IMR-90 (cell line): ENCODE measurements around the gene UGT1A10. TPM values are rescaled to one million over a fixed set of nuclear protein-coding genes. Genes with fewer than 3 reads are reported as not detected.

Experiments
- ATAC-seq: fragments of 200-7000 bp; cut with Tn5 transposase; 2 replicates; pipeline ENCODE4 v1.9.1; 2020; ENCODE audit warnings: low read depth, mild to moderate bottlenecking, moderate library complexity
- BruUV-seq: library from RNA; stranded (reverse); fragments of 400-500 nt; replicated peaks from 2 replicates; lab custom pipeline; 2021; lab: Mats Ljungman, UMichigan
- CTCF ChIA-PET: fragments of 300-600 bp; formaldehyde crosslinking; extraction: SDS; loops from one replicate; lab custom pipeline; 2021; ENCODE audit warnings: antibody characterized with exemption; lab: Yijun Ruan, JAX
- POLR2A ChIA-PET: fragments of 300-600 bp; sonication (Branson Sonifier 250); formaldehyde crosslinking; loops from one replicate; lab custom pipeline; 2022; ENCODE audit warnings: antibody characterized with exemption; ENCODE audit not compliant: unreplicated experiment; lab: Charles Lee
- DNase-seq: peaks from one replicate; pipeline ENCODE4 v3.0.0; 2013
- H2AFZ ChIP-seq: replicated peaks from 2 replicates; pipeline ENCODE3; 2013; ENCODE audit warnings: low read length, mild to moderate bottlenecking; ENCODE audit not compliant: poor library complexity
- H2AK5ac ChIP-seq: 2 replicates; pipeline ENCODE4 v1.6.1; 2013; ENCODE audit warnings: low read depth, low read length, inconsistent platforms
- H2AK9ac ChIP-seq: replicated peaks from 2 replicates; pipeline ENCODE3; 2013; ENCODE audit warnings: mild to moderate bottlenecking, low read depth, low read length, moderate library complexity; ENCODE audit not compliant: poor library complexity
- H2BK120ac ChIP-seq: 2 replicates; pipeline ENCODE4 v1.6.1; 2013; ENCODE audit warnings: low read depth, low read length, inconsistent platforms
- H2BK15ac ChIP-seq: 3 replicates; pipeline ENCODE4 v1.6.1; 2013; ENCODE audit warnings: low read depth, low read length, inconsistent platforms
- H2BK20ac ChIP-seq: 2 replicates; pipeline ENCODE4 v1.6.1; 2013; ENCODE audit warnings: low read depth, mild to moderate bottlenecking, inconsistent platforms, low read length, moderate library complexity
- H2BK5ac ChIP-seq: 2 replicates; pipeline ENCODE4 v1.6.1; 2013; ENCODE audit warnings: mild to moderate bottlenecking, low read depth, low read length, inconsistent platforms; ENCODE audit not compliant: poor library complexity, severe bottlenecking
- H3K14ac ChIP-seq: replicated peaks from 2 replicates; pipeline ENCODE4 v1.6.1; 2013; ENCODE audit warnings: low read depth, low read length, inconsistent platforms
- H3K18ac ChIP-seq: 2 replicates; pipeline ENCODE4 v1.6.1; 2013; ENCODE audit warnings: low read depth, low read length, control low read depth
- H3K23ac ChIP-seq: 2 replicates; pipeline ENCODE4 v1.6.1; 2013; ENCODE audit warnings: low read depth, low read length, inconsistent platforms
- H3K27ac ChIP-seq: 2 replicates; pipeline ENCODE4 v1.5.1; 2013; ENCODE audit warnings: mild to moderate bottlenecking, control low read depth, low read length; ENCODE audit not compliant: insufficient read depth
- H3K27me3 ChIP-seq: 2 replicates; pipeline ENCODE4 v1.6.1; 2013; ENCODE audit warnings: low read length; ENCODE audit not compliant: control insufficient read depth, insufficient read depth
- H3K36me3 ChIP-seq: 2 replicates; pipeline ENCODE4 v1.6.1; 2013; ENCODE audit warnings: low read length, mixed read lengths; ENCODE audit not compliant: control insufficient read depth, insufficient read depth
- H3K4ac ChIP-seq: 2 replicates; pipeline ENCODE4 v1.6.1; 2013; ENCODE audit warnings: low read depth, low read length, inconsistent platforms
- H3K4me1 ChIP-seq: 2 replicates; pipeline ENCODE4 v1.6.1; 2013; ENCODE audit warnings: low read length, mixed read lengths; ENCODE audit not compliant: control insufficient read depth, insufficient read depth
- H3K4me2 ChIP-seq: 2 replicates; pipeline ENCODE4 v1.6.1; 2013; ENCODE audit warnings: low read depth, mild to moderate bottlenecking, control low read depth, low read length, moderate library complexity
- H3K4me3 ChIP-seq: 2 replicates; pipeline ENCODE4 v1.5.1; 2013; ENCODE audit warnings: low read depth, mild to moderate bottlenecking, control low read depth, low read length, moderate library complexity; ENCODE audit not compliant: insufficient read depth
- H3K56ac ChIP-seq: 2 replicates; pipeline ENCODE4 v1.6.1; 2013; ENCODE audit warnings: low read length, inconsistent platforms; ENCODE audit not compliant: insufficient read depth; ENCODE audit errors: extremely low read depth
- H3K79me1 ChIP-seq, 2 experiments: 2 replicates each; pipeline ENCODE4 v1.6.1; 2013; ENCODE audit warnings: low read length in 2 of 2, inconsistent platforms in 1 of 2, low read depth in 1 of 2
- H3K9ac ChIP-seq: 2 replicates; pipeline ENCODE4 v1.6.1; 2013; ENCODE audit warnings: low read depth, low read length, control low read depth
- H3K9me1 ChIP-seq: 2 replicates; pipeline ENCODE4 v1.6.1; 2013; ENCODE audit warnings: low read length, inconsistent platforms; ENCODE audit not compliant: insufficient read depth
- H3K9me3 ChIP-seq: 2 replicates; pipeline ENCODE4 v1.6.1; 2013; ENCODE audit warnings: low read length; ENCODE audit not compliant: control insufficient read depth, insufficient read depth
- H4K20me1 ChIP-seq: 2 replicates; pipeline ENCODE4 v1.6.1; 2013; ENCODE audit warnings: low read length, inconsistent platforms; ENCODE audit not compliant: insufficient read depth
- H4K5ac ChIP-seq: 2 replicates; pipeline ENCODE4 v1.6.1; 2013; ENCODE audit warnings: mild to moderate bottlenecking, low read depth, low read length, control low read depth
- H4K8ac ChIP-seq, 2 experiments: 2 replicates each; pipeline ENCODE4 v1.6.1; 2013; ENCODE audit warnings: low read depth in 2 of 2, low read length in 2 of 2, control low read depth in 1 of 2, inconsistent platforms in 1 of 2
- H4K91ac ChIP-seq: 2 replicates; pipeline ENCODE4 v1.6.1; 2013; ENCODE audit warnings: low read depth, low read length, inconsistent platforms; ENCODE audit not compliant: insufficient read depth
- BHLHE40 ChIP-seq: fragments of 150-350 bp; IDR thresholded peaks from 2 replicates; pipeline ENCODE4 v1.6.1; 2016; ENCODE audit warnings: mild to moderate bottlenecking, low read depth, low read length
- CEBPB ChIP-seq: IDR thresholded peaks from 2 replicates; pipeline ENCODE4 v1.6.1; 2012; ENCODE audit warnings: low read depth, low read length, improper control_type of control experiment
- FOS ChIP-seq: fragments of 150-350 bp; IDR thresholded peaks from 2 replicates; pipeline ENCODE4 v1.6.1; 2016; ENCODE audit warnings: low read depth, low read length
- MAFK ChIP-seq: IDR thresholded peaks from 2 replicates; pipeline ENCODE4 v1.6.1; 2012; ENCODE audit warnings: low read depth, low read length, improper control_type of control experiment
- MXI1 ChIP-seq: IDR thresholded peaks from 2 replicates; pipeline ENCODE4 v1.6.1; 2012; ENCODE audit warnings: low read depth, mild to moderate bottlenecking, low read length, moderate library complexity, borderline replicate concordance
- NFE2L2 ChIP-seq: fragments of 150-350 bp; IDR thresholded peaks from 2 replicates; pipeline ENCODE4 v1.6.1; 2016; ENCODE audit warnings: low read depth, mild to moderate bottlenecking, low read length
- POLR2A ChIP-seq: IDR thresholded peaks from 2 replicates; pipeline ENCODE4 v1.6.1; 2012; ENCODE audit warnings: mild to moderate bottlenecking, low read depth, low read length
- RAD21 ChIP-seq: IDR thresholded peaks from 2 replicates; pipeline ENCODE4 v1.6.1; 2012; ENCODE audit warnings: low read length, improper control_type of control experiment
- RCOR1 ChIP-seq: IDR thresholded peaks from 2 replicates; pipeline ENCODE4 v1.6.1; 2012; ENCODE audit warnings: mild to moderate bottlenecking, low read length, improper control_type of control experiment; ENCODE audit not compliant: insufficient replicate concordance
- RFX5 ChIP-seq: IDR thresholded peaks from 2 replicates; pipeline ENCODE4 v1.8.0; 2012; ENCODE audit warnings: low read depth, mild to moderate bottlenecking, low read length, moderate library complexity
- SMC3 ChIP-seq: fragments of 150-350 bp; IDR thresholded peaks from 2 replicates; pipeline ENCODE4 v1.6.1; 2016; ENCODE audit warnings: low read depth, mild to moderate bottlenecking, antibody characterized with exemption, low read length, moderate library complexity
- WGBS, 2 experiments: methylation state at CpG; one replicate each; pipeline versions ENCODE4 v1.1.5 to v1.1.7; 2013; ENCODE audit warnings: missing lambda C conversion rate in 2 of 2; ENCODE audit not compliant: insufficient read length in 1 of 2; ENCODE audit errors: extremely low coverage in 2 of 2; 5-methylcytosine and 5-hydroxymethylcytosine counted together
- dilution Hi-C: fragments of 300-500 bp; cut with HindIII; formaldehyde crosslinking; loops from one replicate; pipeline ENCODE4 v1.14.3; 2018; ENCODE audit warnings: low sequenced_read_pairs; ENCODE audit not compliant: unreplicated experiment
- in situ Hi-C: fragments of 300-500 bp; cut with MboI; formaldehyde crosslinking; loops from 3 replicates; pipeline ENCODE4 v1.14.3; 2019; ENCODE audit warnings: low sequenced_read_pairs, inconsistent platforms, mixed read lengths
- intact Hi-C: fragments of 100-400 bp; cut with micrococcal nuclease; formaldehyde crosslinking; loops from 2 replicates; pipeline ENCODE4 v1.10.0; 2022
- polyA plus RNA-seq, 3 experiments: library from polyadenylated mRNA; depleted of rRNA; stranded (reverse); fragments of >200 nt; gene quantifications; 2 replicates each; pipeline ENCODE4 v1.2.3, GENCODE V29; 2012; ENCODE audit warnings: low replicate concordance in 1 of 3
- total RNA-seq: library from RNA; depleted of rRNA; stranded (reverse); fragments of >200 nt; gene quantifications from 2 replicates; pipeline ENCODE4 v1.2.3, GENCODE V29; 2012
- TF ChIP-seq, protein P1 (sequence below): fragments of 150-350 bp; IDR thresholded peaks from 2 replicates; pipeline ENCODE4 v1.6.1; 2017; ENCODE audit warnings: mild to moderate bottlenecking, antibody characterized with exemption, low read length, low read depth
- TF ChIP-seq, protein P2 (sequence below): fragments of 150-350 bp; IDR thresholded peaks from 2 replicates; pipeline ENCODE4 v1.6.1; 2016; ENCODE audit warnings: low read depth, mild to moderate bottlenecking, low read length, moderate library complexity, borderline replicate concordance

The UGT1A10 gene
- total and polyA plus RNA-seq, 2 of the 4 experiments (the other 2 are of a cell fraction) = not detected

DNA sequence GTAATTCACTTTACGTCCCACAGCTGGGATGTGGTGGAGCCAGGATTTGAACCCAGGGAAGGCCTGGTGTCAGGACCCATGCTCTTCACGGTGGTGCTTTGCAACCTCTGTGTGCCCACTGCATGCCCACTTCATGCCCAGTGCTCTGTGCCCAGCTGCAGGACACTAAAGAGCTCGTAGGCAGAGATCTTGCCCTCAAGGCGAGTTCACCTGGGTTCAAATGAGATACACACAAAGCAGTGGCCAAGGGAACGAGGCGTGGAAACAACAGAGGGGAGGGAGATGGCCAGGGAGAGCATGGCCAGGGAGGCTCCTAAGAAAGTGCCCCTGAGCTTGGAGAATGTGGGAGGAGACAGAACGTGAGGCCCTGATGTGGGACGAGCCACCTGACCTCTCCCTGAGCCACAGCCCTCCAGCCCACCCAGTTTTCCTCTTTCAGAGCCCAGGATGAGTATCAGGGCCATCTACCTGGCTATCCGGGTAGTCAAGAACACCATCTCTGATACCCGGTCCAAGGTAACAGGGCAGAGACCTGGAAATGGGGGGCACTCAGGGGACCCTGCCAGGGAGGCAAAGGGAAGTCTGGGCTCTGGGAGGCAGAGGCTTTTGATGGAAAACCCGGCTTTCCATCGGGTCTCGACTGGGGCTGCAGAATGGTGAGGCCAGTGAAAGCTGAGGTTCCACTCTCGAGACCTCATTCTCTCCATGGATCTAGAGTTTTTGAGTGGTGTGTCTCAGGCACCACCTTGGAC is 162.3 kb downstream of the UGT1A10 start:
- H4K91ac ChIP-seq = no peak overlapping the region
- no peak overlapping the region for H3K9ac ChIP-seq
- no peak overlapping the region for H2BK15ac ChIP-seq
- CTCF ChIA-PET = no interaction called here
- no peak overlapping the region for H3K56ac ChIP-seq
- no peak overlapping the region for H3K14ac ChIP-seq
- intact Hi-C loops (no loop called here), dilution Hi-C loops (no loop called here), in situ Hi-C loops (no loop called here)
- H3K27ac ChIP-seq = no peak overlapping the region
- H3K4me2 ChIP-seq = no peak overlapping the region
- no peaks in the 10 kb centered on the region for H3K79me1 ChIP-seq
- H4K20me1 ChIP-seq = no peaks in the 10 kb centered on the region
- H2AK9ac ChIP-seq = no peak overlapping the region
- WGBS, 2 experiments = 26% methylated on average over 3 of the region's 14 CpGs; no CpG with 5 or more reads in 1 of the 2 experiments
- BruUV-seq = no TSS peak
- H2BK5ac ChIP-seq = no peak overlapping the region
- H3K23ac ChIP-seq = no peak overlapping the region
- no peak overlapping the region for H2AK5ac ChIP-seq
- no peak overlapping the region for H3K4me3 ChIP-seq
- no peak overlapping the region for H2BK20ac ChIP-seq
- H3K18ac ChIP-seq = no peak overlapping the region
- H2BK120ac ChIP-seq = no peak overlapping the region
- H3K9me3 ChIP-seq = no peaks in the 10 kb centered on the region; the same call in 1 of the 2 replicates
- H2AFZ ChIP-seq = no peak overlapping the region
- POLR2A ChIA-PET = no interaction called here
- ATAC-seq (no peak), DNase-seq (no peak)
- H4K5ac ChIP-seq = no peak overlapping the region
- H3K4me1 ChIP-seq = no peaks in the 10 kb centered on the region
- H3K9me1 ChIP-seq = no peaks in the 10 kb centered on the region
- TF ChIP-seq BHLHE40 (no peak), RAD21 (no peak), RFX5 (no peak), MXI1 (no peak), POLR2A (no peak), MAFK (no peak), SMC3 (no peak), RCOR1 (no peak), FOS (no peak), NFE2L2 (no peak), CEBPB (no peak)
- TF ChIP-seq, protein P1, sequence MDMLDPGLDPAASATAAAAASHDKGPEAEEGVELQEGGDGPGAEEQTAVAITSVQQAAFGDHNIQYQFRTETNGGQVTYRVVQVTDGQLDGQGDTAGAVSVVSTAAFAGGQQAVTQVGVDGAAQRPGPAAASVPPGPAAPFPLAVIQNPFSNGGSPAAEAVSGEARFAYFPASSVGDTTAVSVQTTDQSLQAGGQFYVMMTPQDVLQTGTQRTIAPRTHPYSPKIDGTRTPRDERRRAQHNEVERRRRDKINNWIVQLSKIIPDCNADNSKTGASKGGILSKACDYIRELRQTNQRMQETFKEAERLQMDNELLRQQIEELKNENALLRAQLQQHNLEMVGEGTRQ = no peak
- TF ChIP-seq, protein P2, sequence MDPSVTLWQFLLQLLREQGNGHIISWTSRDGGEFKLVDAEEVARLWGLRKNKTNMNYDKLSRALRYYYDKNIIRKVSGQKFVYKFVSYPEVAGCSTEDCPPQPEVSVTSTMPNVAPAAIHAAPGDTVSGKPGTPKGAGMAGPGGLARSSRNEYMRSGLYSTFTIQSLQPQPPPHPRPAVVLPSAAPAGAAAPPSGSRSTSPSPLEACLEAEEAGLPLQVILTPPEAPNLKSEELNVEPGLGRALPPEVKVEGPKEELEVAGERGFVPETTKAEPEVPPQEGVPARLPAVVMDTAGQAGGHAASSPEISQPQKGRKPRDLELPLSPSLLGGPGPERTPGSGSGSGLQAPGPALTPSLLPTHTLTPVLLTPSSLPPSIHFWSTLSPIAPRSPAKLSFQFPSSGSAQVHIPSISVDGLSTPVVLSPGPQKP = no peak
- H3K36me3 ChIP-seq = no peaks in the 10 kb centered on the region
- H3K27me3 ChIP-seq = peaks cover 14% of the 10 kb centered on the region
- H3K4ac ChIP-seq = no peak overlapping the region
- no peak overlapping the region for H4K8ac ChIP-seq
